ENCODE results near the gene SV2C.

GRCh38 chr5:76245590-76245989 is 162.4 kb downstream of the SV2C start:
- TF ChIP-seq CTCF (IDR thresholded peaks at IDR 0.05; ENCODE audit: insufficient read depth, low read length, poor library complexity, severe bottlenecking) (no peak), EZH2phosphoT487 (conservative IDR thresholded peaks at IDR 0.05; ENCODE audit: low read length) (no peak)

Measured in SU-DHL-6 (cell line).